Measurements from ENCODE around the gene VAMP4. TPM values are rescaled to one million over a fixed set of nuclear protein-coding genes. Genes with fewer than 3 reads are reported as not detected.

The VAMP4 gene
- total and polyA plus RNA-seq, 2 donors (not counting 3 experiments of a cell fraction or from before 2014, with no cell fraction given): 2.1 to 10.4 TPM

DNA sequence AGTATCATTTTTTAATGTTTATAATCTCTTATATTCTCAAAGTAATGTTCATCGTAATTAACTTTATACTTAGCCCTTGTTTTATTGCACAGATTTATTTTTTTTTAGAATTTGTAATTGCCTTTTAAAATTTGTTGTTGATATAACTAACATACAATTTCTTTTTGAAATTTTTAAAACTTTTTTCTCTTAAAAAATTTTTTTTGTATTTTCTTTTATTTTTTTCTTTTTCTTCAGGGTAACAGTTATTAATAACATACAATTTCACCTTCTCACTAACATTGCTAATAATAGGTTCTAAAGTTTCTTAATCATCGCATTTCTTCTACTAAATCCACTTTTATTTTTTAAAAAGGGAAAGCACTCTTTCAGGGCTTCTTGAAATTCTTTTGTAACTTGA lies 11.3 kb upstream of the VAMP4 start:
- H2AFZ ChIP-seq (ENCODE audit: low read depth, low read length): no peak overlapping the region
- TF ChIP-seq, protein P1, sequence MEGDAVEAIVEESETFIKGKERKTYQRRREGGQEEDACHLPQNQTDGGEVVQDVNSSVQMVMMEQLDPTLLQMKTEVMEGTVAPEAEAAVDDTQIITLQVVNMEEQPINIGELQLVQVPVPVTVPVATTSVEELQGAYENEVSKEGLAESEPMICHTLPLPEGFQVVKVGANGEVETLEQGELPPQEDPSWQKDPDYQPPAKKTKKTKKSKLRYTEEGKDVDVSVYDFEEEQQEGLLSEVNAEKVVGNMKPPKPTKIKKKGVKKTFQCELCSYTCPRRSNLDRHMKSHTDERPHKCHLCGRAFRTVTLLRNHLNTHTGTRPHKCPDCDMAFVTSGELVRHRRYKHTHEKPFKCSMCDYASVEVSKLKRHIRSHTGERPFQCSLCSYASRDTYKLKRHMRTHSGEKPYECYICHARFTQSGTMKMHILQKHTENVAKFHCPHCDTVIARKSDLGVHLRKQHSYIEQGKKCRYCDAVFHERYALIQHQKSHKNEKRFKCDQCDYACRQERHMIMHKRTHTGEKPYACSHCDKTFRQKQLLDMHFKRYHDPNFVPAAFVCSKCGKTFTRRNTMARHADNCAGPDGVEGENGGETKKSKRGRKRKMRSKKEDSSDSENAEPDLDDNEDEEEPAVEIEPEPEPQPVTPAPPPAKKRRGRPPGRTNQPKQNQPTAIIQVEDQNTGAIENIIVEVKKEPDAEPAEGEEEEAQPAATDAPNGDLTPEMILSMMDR (IDR thresholded peaks at IDR 0.05; ENCODE audit: extremely low read depth in 1 of 2, insufficient read depth in 1 of 2, low read depth in 1 of 2, low read length in 2 of 2): no peak
- no peak for TF ChIP-seq JUN (IDR thresholded peaks at IDR 0.05; ENCODE audit: borderline replicate concordance, insufficient read depth, insufficient read length, low read depth)
- TF ChIP-seq FOS (IDR thresholded peaks at IDR 0.05; ENCODE audit: borderline replicate concordance, insufficient read depth, low read length): no peak
- TF ChIP-seq MYC (IDR thresholded peaks at IDR 0.05; ENCODE audit: low read depth, low read length): no peak
- TF ChIP-seq EZH2 (IDR thresholded peaks at IDR 0.05; ENCODE audit: borderline replicate concordance, low read depth, low read length, severe bottlenecking): no peak
- TF ChIP-seq POLR2AphosphoS5 (IDR thresholded peaks at IDR 0.05; ENCODE audit: insufficient read depth, low read depth, low read length): no peak
- TF ChIP-seq, protein P2, sequence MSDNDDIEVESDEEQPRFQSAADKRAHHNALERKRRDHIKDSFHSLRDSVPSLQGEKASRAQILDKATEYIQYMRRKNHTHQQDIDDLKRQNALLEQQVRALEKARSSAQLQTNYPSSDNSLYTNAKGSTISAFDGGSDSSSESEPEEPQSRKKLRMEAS (IDR thresholded peaks at IDR 0.05; ENCODE audit: insufficient read depth, insufficient read length): no peak
- POLR2A ChIA-PET: no interaction called here
- dilution Hi-C loops (cut with MboI; ENCODE audit: extremely low pct_ligation_motif_present, low sequenced_read_pairs) (no loop called here), intact Hi-C loops (cut with micrococcal nuclease) (no loop called here)
- no peaks in the 10 kb centered on the region for H3K36me3 ChIP-seq (ENCODE audit: control insufficient read depth in 2 of 2, extremely low read depth in 1 of 2, insufficient read depth in 2 of 2, low read length in 2 of 2)
- no peak overlapping the region for H3K4me2 ChIP-seq (ENCODE audit: insufficient read depth, low read length)
- DNase-seq (ENCODE audit: low read depth, low spot score): no peak
- H3K27ac ChIP-seq (ENCODE audit: insufficient read depth, low read depth, low read length): no peak overlapping the region
- no peaks in the 10 kb centered on the region for H3K79me2 ChIP-seq (ENCODE audit: control insufficient read depth, insufficient read depth, low read length)
- H3K9me1 ChIP-seq (replicated peaks; ENCODE audit: control insufficient read depth, extremely low read depth, insufficient read depth, low read length): no peaks in the 10 kb centered on the region
- no peaks in the 10 kb centered on the region for H4K20me1 ChIP-seq (replicated peaks; ENCODE audit: control insufficient read depth, extremely low read depth, insufficient read depth, low read length)
- no peak overlapping the region for H3K9ac ChIP-seq (replicated peaks; ENCODE audit: extremely low read depth, insufficient read depth, low read length)
- CTCF ChIA-PET: no interaction called here
- H3K27me3 ChIP-seq (ENCODE audit: control insufficient read depth in 2 of 2, insufficient read depth in 2 of 2, low read length in 2 of 2): peaks cover 2 to 11% of the 10 kb centered on the region in 2 experiments
- no TSS peak for BruUV-seq (replicated peaks)
- no peak overlapping the region for H3K4me3 ChIP-seq (replicated peaks in 1 of 3; ENCODE audit: insufficient read depth in 1 of 3, low read depth in 1 of 3, low read length in 3 of 3)
- no peak for FAIRE-seq
- H3K9me3 ChIP-seq (replicated peaks; ENCODE audit: control insufficient read depth, insufficient read depth, low read length): no peaks in the 10 kb centered on the region
- no peaks in the 10 kb centered on the region for H3K4me1 ChIP-seq (ENCODE audit: control insufficient read depth, extremely low read depth, insufficient read depth, low read length)
